ENCODE data around the gene BCO1. TPM values are rescaled to one million over a fixed set of nuclear protein-coding genes. Genes with fewer than 3 reads are reported as not detected.
A peak's percentile ranks its signal among the peaks of the same experiment; 100 is the strongest.

Gene BCO1
- total RNA-seq, 1 donor from 2014 or later, result not detected

- DNase-seq (ENCODE audit: low spot score), result no peak
- no peaks in the 10 kb centered on the region for H3K9me3 Mint-ChIP-seq (ENCODE audit: unreplicated experiment)
- H3K27me3 Mint-ChIP-seq (ENCODE audit: unreplicated experiment), result peaks cover 7% of the 10 kb centered on the region
- H3K4me3 Mint-ChIP-seq (ENCODE audit: unreplicated experiment), result no peak overlapping the region
- no peaks in the 10 kb centered on the region for H3K4me1 Mint-ChIP-seq (ENCODE audit: unreplicated experiment)
- peak overlapping the region; percentile 9 for H3K27ac Mint-ChIP-seq (ENCODE audit: unreplicated experiment)
- peaks cover 5% of the 10 kb centered on the region for H3K36me3 Mint-ChIP-seq (ENCODE audit: low read depth, unreplicated experiment)
- no peak for TF ChIP-seq CTCF (IDR thresholded peaks at IDR 0.05; ENCODE audit: unreplicated experiment)
Observed at GRCh38 chr16:81212830-81213465, 25.5 kb upstream of the BCO1 start.

GRCh38 chr16:81214745-81215166, 23.7 kb upstream of the BCO1 start:
- H3K4me1 Mint-ChIP-seq (ENCODE audit: unreplicated experiment), result peaks cover 1% of the 10 kb centered on the region
- H3K27ac Mint-ChIP-seq (ENCODE audit: unreplicated experiment), result no peak overlapping the region
- H3K9me3 Mint-ChIP-seq (ENCODE audit: unreplicated experiment), result no peaks in the 10 kb centered on the region
- H3K36me3 Mint-ChIP-seq (ENCODE audit: low read depth, unreplicated experiment), result peaks cover 5% of the 10 kb centered on the region
- H3K27me3 Mint-ChIP-seq (ENCODE audit: unreplicated experiment), result peaks cover 6% of the 10 kb centered on the region
- H3K4me3 Mint-ChIP-seq (ENCODE audit: unreplicated experiment), result no peak overlapping the region
- DNase-seq (ENCODE audit: low spot score), result peak; percentile 21
- TF ChIP-seq CTCF (IDR thresholded peaks at IDR 0.05; ENCODE audit: unreplicated experiment), result peak; percentile 21

GRCh38 chr16:81216114-81216513, 22.4 kb upstream of the BCO1 start:
- peak overlapping the region; percentile 67 for H3K4me3 Mint-ChIP-seq (ENCODE audit: unreplicated experiment)
- H3K27ac Mint-ChIP-seq (ENCODE audit: unreplicated experiment), result no peak overlapping the region
- TF ChIP-seq CTCF (IDR thresholded peaks at IDR 0.05; ENCODE audit: unreplicated experiment), result no peak
- H3K4me1 Mint-ChIP-seq (ENCODE audit: unreplicated experiment), result peaks cover 15% of the 10 kb centered on the region
- H3K27me3 Mint-ChIP-seq (ENCODE audit: unreplicated experiment), result peaks cover 5% of the 10 kb centered on the region
- no peaks in the 10 kb centered on the region for H3K9me3 Mint-ChIP-seq (ENCODE audit: unreplicated experiment)
- DNase-seq (ENCODE audit: low spot score), result no peak
- peaks cover 5% of the 10 kb centered on the region for H3K36me3 Mint-ChIP-seq (ENCODE audit: low read depth, unreplicated experiment)

GRCh38 chr16:81216706-81217105, 21.8 kb upstream of the BCO1 start:
- H3K4me1 Mint-ChIP-seq (ENCODE audit: unreplicated experiment), result peaks cover 15% of the 10 kb centered on the region
- no peak for TF ChIP-seq CTCF (IDR thresholded peaks at IDR 0.05; ENCODE audit: unreplicated experiment)
- peaks cover 4% of the 10 kb centered on the region for H3K27me3 Mint-ChIP-seq (ENCODE audit: unreplicated experiment)
- peaks cover 1% of the 10 kb centered on the region for H3K36me3 Mint-ChIP-seq (ENCODE audit: low read depth, unreplicated experiment)
- no peak overlapping the region for H3K27ac Mint-ChIP-seq (ENCODE audit: unreplicated experiment)
- H3K9me3 Mint-ChIP-seq (ENCODE audit: unreplicated experiment), result no peaks in the 10 kb centered on the region
- H3K4me3 Mint-ChIP-seq (ENCODE audit: unreplicated experiment), result no peak overlapping the region
- DNase-seq (ENCODE audit: low spot score), result no peak

- DNase-seq (ENCODE audit: low spot score), result no peak
- TF ChIP-seq CTCF (IDR thresholded peaks at IDR 0.05; ENCODE audit: unreplicated experiment), result no peak
- no peaks in the 10 kb centered on the region for H3K9me3 Mint-ChIP-seq (ENCODE audit: unreplicated experiment)
- H3K36me3 Mint-ChIP-seq (ENCODE audit: low read depth, unreplicated experiment), result no peaks in the 10 kb centered on the region
- peaks cover 4% of the 10 kb centered on the region for H3K27me3 Mint-ChIP-seq (ENCODE audit: unreplicated experiment)
- H3K27ac Mint-ChIP-seq (ENCODE audit: unreplicated experiment), result no peak overlapping the region
- H3K4me1 Mint-ChIP-seq (ENCODE audit: unreplicated experiment), result peaks cover 15% of the 10 kb centered on the region
- no peak overlapping the region for H3K4me3 Mint-ChIP-seq (ENCODE audit: unreplicated experiment)
Observed at GRCh38 chr16:81219151-81219550, 19.3 kb upstream of the BCO1 start.

All from endothelial cell (in vitro differentiated cells).